ENCODE data around the gene SLC36A2. TPM values are rescaled to one million over a fixed set of nuclear protein-coding genes. Genes with fewer than 3 reads are reported as not detected.

SLC36A2 gene
- total RNA-seq, 1 experiment from 2014 or later: not detected

DNA sequence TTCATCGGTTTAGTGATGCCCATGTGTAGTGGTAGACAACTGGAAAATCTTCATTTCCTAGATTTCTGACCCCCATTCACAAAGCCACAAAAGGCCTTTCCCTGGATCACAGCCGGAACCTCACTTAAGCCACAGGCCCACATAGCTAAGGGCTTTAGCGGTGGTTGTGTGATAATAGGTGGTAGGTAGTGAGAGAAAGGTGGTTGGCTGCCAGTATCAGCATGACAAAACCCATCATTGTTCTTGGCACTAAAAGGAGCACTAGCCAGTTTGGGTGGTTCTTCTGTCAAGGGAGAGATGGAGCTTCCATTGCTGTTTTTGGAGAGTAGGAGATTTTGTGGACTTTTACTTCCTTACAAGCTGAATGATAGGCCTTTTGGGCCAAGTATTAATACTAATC lies 9.7 kb upstream of the SLC36A2 start:
- TF ChIP-seq, protein P1, sequence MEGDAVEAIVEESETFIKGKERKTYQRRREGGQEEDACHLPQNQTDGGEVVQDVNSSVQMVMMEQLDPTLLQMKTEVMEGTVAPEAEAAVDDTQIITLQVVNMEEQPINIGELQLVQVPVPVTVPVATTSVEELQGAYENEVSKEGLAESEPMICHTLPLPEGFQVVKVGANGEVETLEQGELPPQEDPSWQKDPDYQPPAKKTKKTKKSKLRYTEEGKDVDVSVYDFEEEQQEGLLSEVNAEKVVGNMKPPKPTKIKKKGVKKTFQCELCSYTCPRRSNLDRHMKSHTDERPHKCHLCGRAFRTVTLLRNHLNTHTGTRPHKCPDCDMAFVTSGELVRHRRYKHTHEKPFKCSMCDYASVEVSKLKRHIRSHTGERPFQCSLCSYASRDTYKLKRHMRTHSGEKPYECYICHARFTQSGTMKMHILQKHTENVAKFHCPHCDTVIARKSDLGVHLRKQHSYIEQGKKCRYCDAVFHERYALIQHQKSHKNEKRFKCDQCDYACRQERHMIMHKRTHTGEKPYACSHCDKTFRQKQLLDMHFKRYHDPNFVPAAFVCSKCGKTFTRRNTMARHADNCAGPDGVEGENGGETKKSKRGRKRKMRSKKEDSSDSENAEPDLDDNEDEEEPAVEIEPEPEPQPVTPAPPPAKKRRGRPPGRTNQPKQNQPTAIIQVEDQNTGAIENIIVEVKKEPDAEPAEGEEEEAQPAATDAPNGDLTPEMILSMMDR (IDR thresholded peaks at IDR 0.05; ENCODE audit: unreplicated experiment): no peak
- H3K36me3 Mint-ChIP-seq (ENCODE audit: insufficient read depth, unreplicated experiment): no peaks in the 10 kb centered on the region

DNA sequence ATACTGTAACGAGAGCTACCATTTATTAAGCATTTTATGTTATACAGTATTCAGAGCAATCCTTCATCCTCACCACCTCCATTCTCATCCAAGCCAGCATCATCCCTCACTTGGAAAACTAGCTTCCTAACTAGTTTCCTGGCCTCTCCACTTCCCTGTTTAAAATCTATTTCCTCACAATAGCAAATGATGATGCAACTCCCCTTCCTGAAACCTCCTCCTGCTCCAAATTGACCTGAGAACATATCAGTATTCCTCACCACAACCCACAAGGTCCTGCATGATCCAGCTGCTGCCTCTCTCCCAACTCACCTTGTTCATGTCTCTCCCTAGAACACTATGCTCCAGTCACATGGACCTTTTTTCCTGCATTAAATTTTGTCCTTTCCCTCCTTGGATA lies 4.3 kb upstream of the SLC36A2 start:
- DNase-seq (ENCODE audit: unreplicated experiment): peak; percentile 45
- intact Hi-C loops (cut with micrococcal nuclease): no loop called here
- Mint-ChIP-seq H3K9me3 (ENCODE audit: unreplicated experiment) (no peaks in the 10 kb centered on the region), H3K27ac (ENCODE audit: low read depth, unreplicated experiment) (no peak overlapping the region), H3K36me3 (ENCODE audit: insufficient read depth, unreplicated experiment) (no peaks in the 10 kb centered on the region), H3K4me3 (ENCODE audit: unreplicated experiment) (no peak overlapping the region), H3K27me3 (ENCODE audit: insufficient read depth, unreplicated experiment) (no peaks in the 10 kb centered on the region), H3K4me1 (ENCODE audit: insufficient read depth, unreplicated experiment) (peaks cover 3% of the 10 kb centered on the region)
- ChIA-PET CTCF (interaction anchor here (0.8 kb wide), 1 partner anchor 36 kb away, joined by 3 read pairs; no protein-coding TSS in a partner anchor), POLR2A (no interaction called here)
- BruUV-seq (replicated peaks): no TSS peak
- TF ChIP-seq, protein P1 (IDR thresholded peaks at IDR 0.05; ENCODE audit: unreplicated experiment): no peak

More for the DNA sequence above, 9.7 kb upstream of the SLC36A2 start:
- no peak overlapping the region for H3K4me3 Mint-ChIP-seq (ENCODE audit: unreplicated experiment)
- no peaks in the 10 kb centered on the region for H3K4me1 Mint-ChIP-seq (ENCODE audit: insufficient read depth, unreplicated experiment)
- BruUV-seq (replicated peaks): no TSS peak
- intact Hi-C loops (cut with micrococcal nuclease): no loop called here
- ChIA-PET CTCF (interaction anchor here (0.5 to 2.4 kb wide), 7 partner anchors 10 to 354 kb away, joined by 3 to 6 read pairs (median 4); partner anchors contain the start of gene SLC36A2), POLR2A (interaction anchor here (1.0 to 1.3 kb wide), 2 partner anchors 11 kb away, joined by 3 to 4 read pairs; no protein-coding TSS in a partner anchor)
- DNase-seq (ENCODE audit: unreplicated experiment): no peak
- peaks cover 4% of the 10 kb centered on the region for H3K9me3 Mint-ChIP-seq (ENCODE audit: unreplicated experiment)
- H3K27ac Mint-ChIP-seq (ENCODE audit: low read depth, unreplicated experiment): no peak overlapping the region
- peaks cover 5% of the 10 kb centered on the region for H3K27me3 Mint-ChIP-seq (ENCODE audit: insufficient read depth, unreplicated experiment)

DNA sequence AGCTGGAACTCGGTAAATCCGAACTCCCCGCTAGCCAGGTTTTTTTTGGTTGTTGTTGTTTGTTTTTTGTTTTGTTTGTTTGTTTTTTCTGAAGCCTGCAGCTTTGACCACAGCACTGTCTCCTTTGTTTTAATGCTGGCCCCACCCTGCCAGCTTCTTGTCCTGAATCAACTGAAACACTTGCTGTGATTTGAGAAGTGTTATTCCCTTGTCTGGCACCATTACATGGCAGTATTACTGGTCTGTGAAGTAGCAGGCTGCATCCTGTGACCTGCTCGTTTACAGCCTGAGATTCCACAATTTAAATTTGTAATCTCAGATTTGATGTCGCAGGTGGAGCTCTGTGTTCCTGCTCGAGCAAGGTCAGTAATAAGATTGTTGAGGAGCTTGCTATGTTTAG lies 1.4 kb upstream of the SLC36A2 start:
- no peak for DNase-seq (ENCODE audit: unreplicated experiment)
- peaks cover 1% of the 10 kb centered on the region for H3K27me3 Mint-ChIP-seq (ENCODE audit: insufficient read depth, unreplicated experiment)
- intact Hi-C loops (cut with micrococcal nuclease): no loop called here
- no peak overlapping the region for H3K27ac Mint-ChIP-seq (ENCODE audit: low read depth, unreplicated experiment)
- H3K9me3 Mint-ChIP-seq (ENCODE audit: unreplicated experiment): no peaks in the 10 kb centered on the region
- no TSS peak for BruUV-seq (replicated peaks)
- POLR2A ChIA-PET: interaction anchor here (0.7 to 1.9 kb wide), 5 partner anchors 10 to 35 kb away, joined by 3 to 7 read pairs (median 4); no protein-coding TSS in a partner anchor
- TF ChIP-seq, protein P1 (IDR thresholded peaks at IDR 0.05; ENCODE audit: unreplicated experiment): no peak
- CTCF ChIA-PET: interaction anchor here (1.1 to 3.9 kb wide), 5 partner anchors 9 to 310 kb away, joined by 3 to 11 read pairs (median 4); partner anchors contain the start of gene SLC36A1
- H3K36me3 Mint-ChIP-seq (ENCODE audit: insufficient read depth, unreplicated experiment): no peaks in the 10 kb centered on the region
- H3K4me1 Mint-ChIP-seq (ENCODE audit: insufficient read depth, unreplicated experiment): peaks cover 9% of the 10 kb centered on the region
- no peak overlapping the region for H3K4me3 Mint-ChIP-seq (ENCODE audit: unreplicated experiment)

DNA sequence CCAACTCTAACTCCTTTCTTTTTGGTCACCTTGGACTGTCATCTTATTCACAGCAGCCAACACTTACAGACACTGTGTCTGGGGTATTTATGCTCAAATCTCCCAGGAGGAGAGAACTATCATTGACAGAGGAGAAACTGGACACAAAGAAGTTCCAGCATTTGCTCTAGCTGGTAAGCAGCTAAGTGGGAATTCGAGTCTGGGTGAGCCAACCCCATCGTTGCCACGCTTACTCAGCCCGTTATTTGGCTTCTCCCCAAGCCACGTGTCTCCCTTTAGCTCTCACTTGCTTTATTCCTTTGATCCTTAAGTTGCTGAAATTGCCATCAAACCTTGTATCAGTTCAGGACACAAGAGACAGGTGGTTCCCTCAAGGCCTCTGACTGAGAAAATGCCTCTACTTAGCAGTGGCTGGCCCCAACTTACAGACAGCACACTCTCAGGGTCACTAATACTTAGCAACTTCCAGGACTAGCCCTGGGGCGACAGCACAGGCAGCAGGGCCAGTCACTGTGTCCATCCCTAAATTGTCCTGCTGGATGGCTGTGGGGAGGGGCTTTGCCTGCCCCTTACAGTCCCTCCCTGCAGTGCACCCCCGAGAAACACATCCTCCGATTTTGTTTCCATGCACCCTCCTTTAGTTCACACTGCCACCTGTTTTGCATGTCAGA lies 1.4 kb downstream of the SLC36A2 start:
- Mint-ChIP-seq H3K4me1 (ENCODE audit: insufficient read depth, unreplicated experiment) (peaks cover 9% of the 10 kb centered on the region), H3K27me3 (ENCODE audit: insufficient read depth, unreplicated experiment) (peaks cover 30% of the 10 kb centered on the region), H3K36me3 (ENCODE audit: insufficient read depth, unreplicated experiment) (no peaks in the 10 kb centered on the region), H3K9me3 (ENCODE audit: unreplicated experiment) (no peaks in the 10 kb centered on the region), H3K27ac (ENCODE audit: low read depth, unreplicated experiment) (no peak overlapping the region), H3K4me3 (ENCODE audit: unreplicated experiment) (no peak overlapping the region)
- ChIA-PET POLR2A (interaction anchor here (1.1 kb wide), 1 partner anchor 12 kb away, joined by 3 read pairs; no protein-coding TSS in a partner anchor), CTCF (interaction anchor here (0.9 to 3.9 kb wide), 2 partner anchors 29 to 83 kb away, joined by 3 to 11 read pairs; no protein-coding TSS in a partner anchor)
- TF ChIP-seq, protein P1 (IDR thresholded peaks at IDR 0.05; ENCODE audit: unreplicated experiment): no peak
- DNase-seq (ENCODE audit: unreplicated experiment): peak; percentile 68
- no TSS peak for BruUV-seq (replicated peaks)
- intact Hi-C loops (cut with micrococcal nuclease): no loop called here

Measured in MCF 10A (cell line).